Kidney capillary endothelial cell (primary cell): ENCODE results near the gene GAL3ST2.
"Not testable (repeated sequence)": the region's sequence is repeated elsewhere in the genome, so short reads cannot be mapped to it uniquely, and the experiment has no call there.

Experiments
- DNase-seq: peaks from one replicate; pipeline ENCODE4 v3.0.0-alpha.2; 2018; ENCODE audit warnings: low spot score

Gene GAL3ST2

DNA sequence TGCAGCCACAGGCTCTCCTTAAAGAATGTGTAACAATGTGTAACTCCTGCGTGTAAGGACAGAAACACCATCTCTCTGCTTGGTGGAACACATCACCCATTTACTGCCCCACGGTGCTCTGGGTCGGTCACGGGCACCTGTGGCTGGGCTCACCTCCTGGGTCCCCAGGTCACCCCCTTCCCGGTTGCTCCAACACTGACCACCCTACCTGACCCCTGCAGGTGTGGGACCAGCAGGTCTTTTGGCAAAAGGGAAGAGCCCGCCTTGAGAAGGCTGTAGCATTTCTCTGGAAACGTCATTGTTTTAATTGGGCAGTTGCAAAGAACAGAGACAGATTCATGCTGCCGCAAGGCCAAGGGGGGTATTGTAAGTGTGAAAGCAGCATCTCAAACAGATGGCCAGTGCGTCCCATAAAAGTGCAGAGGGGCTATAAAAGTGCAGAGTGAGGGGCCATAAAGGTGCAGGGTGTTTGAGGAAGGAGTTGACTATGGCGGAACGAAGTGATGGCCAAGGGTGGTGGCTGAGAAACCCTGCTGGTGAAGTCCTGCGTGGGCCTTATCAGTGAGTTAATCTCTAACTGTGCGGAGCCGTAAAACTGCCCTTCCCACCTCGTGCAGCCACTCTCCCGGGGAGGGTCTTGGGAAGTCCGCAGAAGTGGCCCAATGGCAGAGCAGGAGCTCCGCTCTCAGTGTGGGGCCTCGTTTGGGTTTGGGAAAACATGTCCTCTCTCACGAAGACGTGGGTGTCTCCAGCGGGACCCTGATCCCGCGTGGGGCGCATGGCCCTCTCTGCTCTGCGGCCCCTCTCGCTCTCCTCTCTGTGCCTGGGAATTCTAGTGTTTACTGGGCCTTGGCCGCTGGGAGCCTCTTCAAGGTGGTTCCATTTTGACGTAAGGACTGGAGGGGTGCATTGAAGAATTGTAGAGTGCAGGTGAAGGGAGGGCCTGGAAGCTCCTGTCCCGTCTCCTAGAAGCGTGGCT lies 18.7 kb downstream of the GAL3ST2 start:
- DNase-seq = no peak

DNA sequence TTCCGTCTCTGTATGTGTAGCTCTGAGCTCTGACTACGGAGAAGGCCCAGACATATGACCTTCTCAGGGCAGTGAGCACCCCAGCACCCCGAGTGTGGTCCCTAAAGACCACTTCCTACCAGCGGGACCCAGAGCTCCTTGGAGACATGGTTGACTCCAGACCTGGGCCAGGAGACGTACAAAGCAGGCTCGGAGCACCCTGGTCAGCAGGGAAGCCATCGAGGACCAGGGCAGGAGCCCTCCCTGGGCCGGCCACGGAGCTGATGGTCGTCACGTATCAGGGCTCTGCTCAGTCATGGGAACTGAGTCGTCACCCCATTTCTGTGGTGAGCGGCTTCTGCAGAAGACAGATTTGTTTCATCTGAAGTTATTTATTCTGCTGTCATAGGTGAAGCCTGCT lies 19.6 kb downstream of the GAL3ST2 start:
- DNase-seq = no peak

DNA sequence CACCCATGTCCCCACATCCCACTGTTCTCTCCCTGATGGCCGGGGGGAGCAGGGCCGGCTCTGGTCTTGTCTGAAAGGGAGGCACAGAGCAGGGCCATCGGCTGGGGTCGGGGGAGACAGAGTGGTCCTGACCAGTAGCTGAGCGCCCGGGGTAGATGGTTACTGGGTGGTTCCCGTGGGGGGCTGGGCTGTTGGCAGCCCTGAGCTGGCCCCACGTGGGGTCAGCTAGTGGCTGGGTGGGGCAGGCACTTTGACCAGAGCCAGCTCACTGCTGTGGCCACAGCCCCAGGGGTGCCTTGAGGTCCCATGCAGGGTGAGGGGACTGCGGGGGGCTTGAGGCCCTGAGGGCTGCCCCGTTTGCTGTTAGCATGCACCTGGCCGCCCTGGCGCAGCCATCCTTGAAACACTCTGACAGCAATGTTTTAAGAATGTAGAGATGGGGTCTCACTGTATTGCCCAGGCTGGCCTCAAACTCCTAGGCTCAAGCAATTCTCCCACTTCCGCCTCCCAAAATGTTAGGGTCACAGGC lies 20.1 kb downstream of the GAL3ST2 start:
- no peak for DNase-seq

DNA sequence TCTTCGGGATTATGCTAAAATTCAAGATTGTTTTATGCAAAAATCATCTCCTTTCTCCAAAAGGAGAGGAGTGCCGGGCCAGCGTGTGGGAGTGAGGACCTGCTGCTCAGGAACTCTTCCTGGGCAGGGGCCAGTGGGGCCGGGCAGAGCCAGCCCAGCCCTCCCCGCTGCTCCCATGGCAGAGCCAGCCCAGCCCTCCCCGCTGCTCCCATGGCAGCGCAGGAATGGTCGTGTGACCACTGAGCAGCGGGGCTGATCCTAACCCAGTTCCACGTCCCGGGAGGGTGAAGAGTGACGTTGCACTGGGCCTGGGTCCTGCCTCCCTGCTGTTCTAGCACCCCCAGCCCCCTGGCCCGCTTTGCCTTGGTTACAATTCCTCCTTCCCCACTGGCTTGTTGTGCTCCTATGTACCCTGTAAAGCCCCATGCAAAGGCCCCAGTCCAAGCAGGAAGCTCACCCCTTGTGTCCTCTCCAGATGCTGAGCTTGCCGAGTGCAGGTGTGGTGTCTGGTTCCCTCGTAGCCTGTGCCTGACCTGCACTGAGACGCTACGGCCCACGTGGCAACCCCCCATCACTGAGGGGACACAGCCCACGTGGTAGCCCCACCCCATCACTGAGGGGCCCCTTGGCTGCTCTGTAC lies 20.9 kb downstream of the GAL3ST2 start:
- no peak for DNase-seq

DNA sequence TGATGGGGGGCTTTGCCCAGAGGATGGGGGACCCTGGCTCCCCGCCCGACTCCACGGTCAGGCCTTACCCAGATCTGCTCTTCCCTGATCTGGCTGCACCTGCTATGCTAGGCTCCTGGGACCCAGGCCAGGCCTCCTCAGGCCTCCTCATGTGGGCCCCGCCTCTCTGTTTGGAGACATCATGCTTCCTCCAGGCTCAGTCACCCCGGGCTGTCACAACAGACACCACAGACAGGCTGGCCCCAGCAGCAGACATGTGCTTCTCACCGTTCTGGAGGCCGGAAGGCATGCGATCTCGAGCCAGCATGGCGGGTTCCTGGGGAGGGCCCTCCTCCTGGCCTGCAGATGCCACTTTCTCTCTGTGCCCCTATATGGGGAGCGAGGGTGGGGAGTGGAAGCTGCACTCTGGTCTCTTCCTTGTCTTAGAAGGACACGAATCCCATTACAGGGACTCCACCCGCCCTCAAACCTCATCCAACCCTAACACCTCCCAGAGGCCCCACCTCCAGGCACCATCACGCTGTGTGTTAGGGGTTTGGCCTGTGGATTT lies 21.5 kb downstream of the GAL3ST2 start:
- DNase-seq = no peak

DNA sequence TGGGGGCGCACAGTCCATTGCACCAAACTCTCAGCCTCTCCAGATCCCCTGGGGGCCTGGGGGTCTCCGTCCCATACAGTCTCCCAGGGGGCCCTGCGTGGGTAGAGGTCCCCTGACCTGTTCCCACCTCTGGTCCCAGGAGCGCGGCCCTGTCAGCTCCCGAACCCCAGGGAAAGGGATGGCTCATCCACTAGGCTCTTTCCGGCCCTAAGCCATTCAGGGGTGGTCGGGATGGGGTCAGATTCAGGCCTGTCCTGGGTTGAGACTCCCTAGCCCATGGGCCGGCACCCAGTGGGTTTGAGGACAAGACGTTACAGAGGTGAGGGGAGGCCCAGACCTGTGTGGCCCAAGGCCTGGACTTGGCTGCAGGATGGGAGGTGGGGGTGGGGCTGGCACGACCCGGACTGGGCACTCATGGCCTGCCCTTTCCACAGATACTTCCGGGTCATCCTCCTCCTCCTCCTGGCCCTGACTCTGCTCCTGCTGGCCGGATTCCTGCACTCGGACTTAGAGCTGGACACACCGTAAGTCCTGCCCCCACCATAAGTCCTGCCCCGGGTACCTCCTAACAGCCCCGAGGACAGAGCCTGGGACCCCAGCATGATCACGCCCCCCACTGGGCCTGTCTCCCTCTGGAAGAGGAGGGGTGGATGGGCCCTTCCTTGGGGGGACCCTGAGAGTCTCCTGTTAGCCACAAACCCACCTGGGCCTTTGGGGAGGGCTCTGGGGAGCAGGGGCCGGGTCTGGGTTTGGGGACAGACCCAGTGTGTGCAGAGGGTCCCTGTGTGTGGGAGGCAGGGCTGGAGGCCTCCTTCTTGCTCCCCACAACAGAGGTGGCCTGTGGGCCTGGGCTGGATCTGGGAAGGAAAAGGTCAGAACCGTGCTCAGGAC lies 22.3 kb downstream of the GAL3ST2 start:
- DNase-seq = no peak

DNA sequence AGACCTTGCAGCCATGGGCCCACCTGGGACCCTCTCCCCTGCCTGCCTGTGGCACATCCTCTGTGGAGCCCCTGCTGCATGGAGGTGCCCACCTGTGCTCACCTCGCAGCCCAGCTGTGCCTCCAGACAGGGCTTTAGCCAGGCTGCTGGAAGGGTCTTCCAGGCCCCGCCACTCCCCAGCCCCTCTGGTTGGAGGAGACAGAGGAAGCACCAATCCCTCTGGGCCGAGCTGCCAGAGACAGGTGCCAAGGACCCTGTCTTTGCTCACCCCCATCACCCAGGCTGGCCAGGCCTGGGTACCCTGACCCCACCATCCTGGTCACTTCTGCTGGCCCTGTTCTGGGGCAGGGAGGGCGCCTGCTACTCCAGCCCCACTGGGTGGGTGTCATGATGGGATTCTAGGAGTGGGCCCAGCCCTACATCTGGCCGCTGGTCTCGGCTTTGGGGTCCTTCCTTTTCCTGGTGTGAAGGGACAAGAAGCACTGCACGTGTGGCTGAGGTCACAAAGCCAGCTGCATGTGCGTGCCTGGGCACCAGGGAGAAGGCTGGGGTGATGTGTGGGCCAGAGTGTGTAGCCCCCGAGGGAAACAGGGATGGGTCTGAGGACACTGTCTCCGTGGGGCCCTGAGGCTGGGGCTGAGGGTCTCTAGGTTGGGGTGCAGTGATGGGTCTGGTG lies 23.0 kb downstream of the GAL3ST2 start:
- DNase-seq = no peak

GRCh38 chr2:241800198-241800903 lies 23.7 kb downstream of the GAL3ST2 start:
- DNase-seq = not testable (repeated sequence)

DNA sequence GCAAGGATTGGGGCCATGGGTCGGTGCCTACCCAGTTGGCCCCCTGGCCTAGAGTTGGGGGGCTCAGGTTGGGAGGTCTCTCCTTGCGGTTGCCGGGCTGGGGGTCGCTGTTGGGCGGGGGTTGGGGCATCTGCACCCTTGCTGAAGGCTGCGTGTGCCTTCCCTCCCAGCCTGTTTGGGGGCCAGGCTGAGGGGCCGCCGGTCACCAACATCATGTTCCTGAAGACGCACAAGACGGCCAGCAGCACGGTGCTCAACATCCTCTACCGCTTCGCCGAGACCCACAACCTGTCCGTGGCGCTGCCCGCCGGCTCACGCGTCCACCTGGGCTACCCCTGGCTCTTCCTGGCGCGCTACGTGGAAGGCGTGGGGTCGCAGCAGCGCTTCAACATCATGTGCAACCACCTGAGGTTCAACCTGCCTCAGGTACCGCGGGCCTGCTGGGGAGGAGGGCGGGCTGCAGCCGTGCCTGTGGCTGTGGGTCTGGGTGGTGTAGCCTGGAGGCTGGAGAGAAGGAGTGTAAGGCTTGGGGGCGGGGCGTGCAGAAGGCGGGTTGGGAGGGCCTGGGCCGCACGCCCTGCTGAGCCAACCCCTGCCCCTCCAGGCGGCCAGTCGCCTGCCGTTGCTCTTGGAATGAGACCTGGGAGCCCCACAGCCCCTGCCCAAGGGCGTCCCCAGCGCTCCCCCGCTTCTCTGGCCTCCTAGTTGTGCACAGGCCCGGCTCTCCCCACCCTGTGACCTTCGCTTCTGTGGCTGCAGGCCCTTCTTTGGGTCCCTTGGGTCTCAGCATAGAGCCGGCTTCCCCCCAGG lies 25.2 kb downstream of the GAL3ST2 start:
- no peak for DNase-seq

GRCh38 chr2:241802421-241803318 lies 26.0 kb downstream of the GAL3ST2 start:
- no peak for DNase-seq

GRCh38 chr2:241803387-241804325 lies 27.0 kb downstream of the GAL3ST2 start:
- DNase-seq = no peak

DNA sequence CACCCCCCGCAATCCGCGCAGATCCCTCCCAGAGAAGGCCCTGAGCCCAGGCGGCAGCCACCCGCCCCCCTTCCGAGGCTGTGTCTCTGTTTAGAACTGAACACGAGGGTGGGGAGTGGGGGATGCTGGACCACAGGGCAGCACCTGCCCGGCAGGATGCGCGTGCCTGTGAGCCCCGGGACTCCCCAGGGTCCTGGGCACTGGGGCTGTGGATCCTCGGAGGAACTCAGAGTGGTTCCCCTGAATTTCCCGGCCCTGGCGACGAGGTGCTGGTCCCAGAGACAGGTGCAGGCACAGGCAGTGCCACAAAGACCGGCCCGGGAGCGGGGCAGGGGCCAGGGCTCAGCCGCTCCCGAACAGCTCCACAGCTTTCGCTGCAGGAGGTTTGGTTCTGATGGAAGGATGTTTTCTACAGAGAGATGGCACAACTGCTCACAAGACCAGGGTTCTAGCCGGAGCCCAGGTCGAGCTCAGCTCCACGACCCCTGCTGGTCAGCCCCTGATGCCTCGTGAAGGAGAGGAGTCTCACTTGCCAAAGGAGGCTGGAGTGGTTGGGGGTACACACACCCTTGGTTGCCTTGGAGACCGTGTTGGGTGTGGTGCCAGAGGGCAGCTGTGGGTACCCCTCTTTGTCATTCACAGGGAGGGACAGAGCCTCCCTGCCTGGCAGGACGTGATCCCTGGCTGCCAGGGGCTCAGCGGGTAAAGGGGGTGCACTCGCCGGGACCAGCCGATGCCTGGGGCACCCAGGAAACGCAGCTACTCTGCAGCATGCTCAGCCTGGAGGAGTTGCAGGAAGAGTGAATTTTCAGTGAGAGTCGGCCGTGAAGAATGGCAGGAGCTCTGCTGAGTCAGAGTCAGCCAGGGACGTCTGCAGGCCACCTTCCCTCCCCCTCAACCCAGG lies 28.0 kb downstream of the GAL3ST2 start:
- no peak for DNase-seq

- not testable (repeated sequence) for DNase-seq
These were observed 29.6 kb downstream of the GAL3ST2 start for GRCh38 chr2:241806217-241806616.

- DNase-seq = no peak
These were observed 31.6 kb downstream of the GAL3ST2 start for GRCh38 chr2:241808051-241808720.

- no peak for DNase-seq
These were observed 32.2 kb downstream of the GAL3ST2 start, which contains the start of gene NEU4 for GRCh38 chr2:241808721-241809382. NEU4 (plus strand) TSS chr2:241809193; CDS start chr2:241814485, 5,292 bp downstream.
